GM18508 (cell line): Measurements from ENCODE around the gene MAPK1.
"Not testable (repeated sequence)": the region's sequence is repeated elsewhere in the genome, so short reads cannot be mapped to it uniquely, and the experiment has no call there.

Experiments
- ATAC-seq: cut with Tn5 transposase; IDR thresholded peaks from one replicate; pipeline ENCODE4 v1.9.1; 2021; ENCODE audit warnings: moderate number of reproducible peaks; ENCODE audit not compliant: insufficient read depth, unreplicated experiment

The MAPK1 gene

GRCh38 chr22:21867528-21868266, at the start of gene MAPK1:
Gene MAPK1, minus strand, starts transcription at chr22:21867645. Its CDS starts 205 bp downstream, at chr22:21867440.
- ATAC-seq = peak; percentile 83

- no peak for ATAC-seq
Observed at GRCh38 chr22:21916309-21916918, 49.0 kb upstream of the MAPK1 start.

GRCh38 chr22:21915624-21916308, 48.3 kb upstream of the MAPK1 start:
- no peak for ATAC-seq

- ATAC-seq = not testable (repeated sequence)
Observed at GRCh38 chr22:21914033-21914642, 46.7 kb upstream of the MAPK1 start.

- ATAC-seq = not testable (repeated sequence)
Observed at GRCh38 chr22:21910367-21910766, 42.9 kb upstream of the MAPK1 start.

- no peak for ATAC-seq
Observed at GRCh38 chr22:21909871-21910270, 42.4 kb upstream of the MAPK1 start.

- ATAC-seq = no peak
Observed at GRCh38 chr22:21907638-21908522, 40.4 kb upstream of the MAPK1 start.

- ATAC-seq = not testable (repeated sequence)
Observed at GRCh38 chr22:21905234-21905633, 37.8 kb upstream of the MAPK1 start.

GRCh38 chr22:21904250-21904789, 36.9 kb upstream of the MAPK1 start:
- no peak for ATAC-seq

- no peak for ATAC-seq
Observed at GRCh38 chr22:21903283-21903682, 35.8 kb upstream of the MAPK1 start.

GRCh38 chr22:21902296-21903087, 35.0 kb upstream of the MAPK1 start:
- ATAC-seq = no peak

GRCh38 chr22:21898354-21898896, 31.0 kb upstream of the MAPK1 start:
- ATAC-seq = no peak

- no peak for ATAC-seq
Observed at GRCh38 chr22:21896951-21897513, 29.6 kb upstream of the MAPK1 start.

- not testable (repeated sequence) for ATAC-seq
Observed at GRCh38 chr22:21896275-21896674, 28.8 kb upstream of the MAPK1 start.

- ATAC-seq = no peak
Observed at GRCh38 chr22:21894799-21895198, 27.4 kb upstream of the MAPK1 start.

GRCh38 chr22:21889251-21889990, 22.0 kb upstream of the MAPK1 start:
- no peak for ATAC-seq

GRCh38 chr22:21887841-21888240, 20.4 kb upstream of the MAPK1 start:
- no peak for ATAC-seq

GRCh38 chr22:21883930-21884329, 16.5 kb upstream of the MAPK1 start:
- ATAC-seq = not testable (repeated sequence)
